Hematopoietic multipotent progenitor cell treated with erythropoietin and hydrocortisone succinate and interleukin-3 and kit ligand, for 4 days (in vitro differentiated cells): Measurements from ENCODE around the gene KCNJ8.
"Not testable (repeated sequence)": the region's sequence is repeated elsewhere in the genome, so short reads cannot be mapped to it uniquely, and the experiment has no call there.

ENCODE experiments used
- DNase-seq: peaks from one replicate; pipeline ENCODE4 v3.0.0-alpha.2; 2015

The KCNJ8 gene

GRCh38 chr12:21782723-21783122, 8.2 kb upstream of the KCNJ8 start:
- DNase-seq = not testable (repeated sequence)

GRCh38 chr12:21780786-21781185, 6.3 kb upstream of the KCNJ8 start:
- no peak for DNase-seq

- DNase-seq = no peak
Measured at GRCh38 chr12:21776175-21776574, 1.7 kb upstream of the KCNJ8 start.

GRCh38 chr12:21775133-21775820, 771 bp upstream of the KCNJ8 start:
- peak; percentile 51 for DNase-seq

GRCh38 chr12:21773806-21774205, 700 bp downstream of the KCNJ8 start:
- DNase-seq = peak; percentile 22

GRCh38 chr12:21773263-21773741, 1.2 kb downstream of the KCNJ8 start:
- DNase-seq = peak; percentile 23

- no peak for DNase-seq
Measured at GRCh38 chr12:21771311-21771710, 3.2 kb downstream of the KCNJ8 start.

- no peak for DNase-seq
Measured at GRCh38 chr12:21769307-21769706, 5.2 kb downstream of the KCNJ8 start.

- DNase-seq = no peak
Measured at GRCh38 chr12:21766403-21766802, 8.1 kb downstream of the KCNJ8 start.

GRCh38 chr12:21764950-21765349, 9.6 kb downstream of the KCNJ8 start:
- DNase-seq = no peak

- DNase-seq = no peak
Measured at GRCh38 chr12:21764065-21764464, 10.4 kb downstream of the KCNJ8 start.

- DNase-seq = no peak
Measured at GRCh38 chr12:21763531-21763930, 11.0 kb downstream of the KCNJ8 start.

- no peak for DNase-seq
Measured at GRCh38 chr12:21759737-21760136, 14.8 kb downstream of the KCNJ8 start.

DNA sequence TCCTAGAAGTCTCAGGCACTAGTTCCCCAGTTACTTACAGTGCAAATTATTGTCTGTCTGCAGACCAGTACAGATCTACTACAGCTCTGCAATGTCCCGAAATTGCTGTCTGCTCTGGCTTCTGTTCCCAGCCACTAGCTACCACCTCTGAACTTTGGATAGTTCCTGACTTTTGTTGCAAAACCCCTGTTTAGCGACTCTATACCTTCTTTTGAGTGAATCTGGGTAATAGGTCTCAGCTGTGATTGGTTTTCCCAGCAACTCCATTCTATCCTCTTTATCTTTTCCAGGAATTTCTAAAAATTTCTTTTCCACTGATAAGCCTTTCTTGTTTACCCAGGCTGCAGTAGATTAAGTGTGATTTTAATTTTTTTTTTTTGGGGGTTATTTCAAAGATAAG, 16.8 kb downstream of the KCNJ8 start:
- DNase-seq = no peak

GRCh38 chr12:21756699-21757098, 17.8 kb downstream of the KCNJ8 start:
- no peak for DNase-seq

- DNase-seq = peak; percentile 20
Measured at GRCh38 chr12:21751517-21751916, 23.0 kb downstream of the KCNJ8 start.

DNA sequence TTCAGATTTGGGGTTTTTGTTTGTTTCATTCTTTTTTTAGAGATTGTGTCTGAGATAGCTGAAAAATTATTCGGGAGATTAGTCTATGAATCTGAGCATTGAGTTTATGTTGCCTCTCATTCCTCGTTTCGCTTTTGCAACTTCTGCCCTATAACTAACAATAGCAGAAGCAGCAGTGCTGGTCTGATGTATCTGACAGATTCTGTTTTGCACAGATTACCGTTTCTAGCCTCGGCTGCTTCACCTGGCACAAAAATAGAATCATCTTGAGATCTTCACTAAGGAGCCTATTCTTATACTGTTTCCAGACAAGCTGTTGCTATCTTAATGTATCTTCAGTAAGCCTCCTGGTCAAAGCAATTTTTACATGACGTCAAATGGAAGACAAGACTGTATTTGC, 29.2 kb downstream of the KCNJ8 start:
- no peak for DNase-seq

- DNase-seq = no peak
Measured at GRCh38 chr12:21731144-21731543, 43.4 kb downstream of the KCNJ8 start.

- no peak for DNase-seq
Measured at GRCh38 chr12:21725731-21726130, 48.8 kb downstream of the KCNJ8 start.

- no peak for DNase-seq
Measured at GRCh38 chr12:21718944-21719650, 55.4 kb downstream of the KCNJ8 start.

DNA sequence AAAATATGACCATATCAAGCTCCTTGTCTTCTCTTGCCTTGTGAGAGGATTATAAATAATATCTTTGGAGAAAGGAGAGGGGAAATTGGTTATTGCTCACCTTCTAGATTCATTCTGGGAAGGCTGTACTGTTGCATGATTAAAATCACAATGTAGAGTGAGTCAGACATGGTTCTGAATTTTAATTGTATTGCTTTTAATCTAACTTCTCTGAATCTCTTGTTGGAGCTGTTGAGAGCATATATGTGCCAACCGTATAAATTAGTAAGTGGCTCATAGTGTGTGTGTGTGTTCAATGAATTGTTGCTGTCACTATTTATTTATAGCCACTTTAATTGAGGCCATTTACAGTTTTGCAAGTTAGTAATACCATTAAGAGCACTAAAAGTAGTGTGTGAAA, 56.1 kb downstream of the KCNJ8 start:
- no peak for DNase-seq

GRCh38 chr12:21717767-21718166, 56.7 kb downstream of the KCNJ8 start:
- no peak for DNase-seq

- peak; percentile 26 for DNase-seq
Measured at GRCh38 chr12:21715386-21715785, 59.1 kb downstream of the KCNJ8 start.
